Posterior vena cava (tissue), 2 donors: ENCODE data around the gene PROSER2. TPM values are rescaled to one million over a fixed set of nuclear protein-coding genes. Genes with fewer than 3 reads are reported as not detected.

Experiments
- DNase-seq: peaks from one replicate; pipeline ENCODE4 v3.0.0-alpha.2; 2020; ENCODE audit warnings: low spot score
- intact Hi-C, 2 donors: fragments of 100-400 bp; cut with DNase I; formaldehyde crosslinking; loops; one replicate each; pipeline versions ENCODE4 v1.14.1 to v1.14.2; 2022 to 2023
- long read RNA-seq, 2 donors: library from polyadenylated mRNA; unstranded; transcript quantifications; one replicate each; pipeline ENCODE4 v2.0.0, GENCODE V29; 2020 to 2021
- total RNA-seq, 2 donors: library from RNA; stranded (reverse); fragmentation: NEBNext Ultra II Directional; extraction: Animal tissue kit (Norgen Biotek cat#: 25700); gene quantifications; one replicate each; pipeline ENCODE4 v1.2.1, GENCODE V29; 2021
- donor health status: DM: yes; HTN: yes; CAD: no.
- donor health status: DM: yes; HTN: yes; CAD: no.

The PROSER2 gene, protein sequence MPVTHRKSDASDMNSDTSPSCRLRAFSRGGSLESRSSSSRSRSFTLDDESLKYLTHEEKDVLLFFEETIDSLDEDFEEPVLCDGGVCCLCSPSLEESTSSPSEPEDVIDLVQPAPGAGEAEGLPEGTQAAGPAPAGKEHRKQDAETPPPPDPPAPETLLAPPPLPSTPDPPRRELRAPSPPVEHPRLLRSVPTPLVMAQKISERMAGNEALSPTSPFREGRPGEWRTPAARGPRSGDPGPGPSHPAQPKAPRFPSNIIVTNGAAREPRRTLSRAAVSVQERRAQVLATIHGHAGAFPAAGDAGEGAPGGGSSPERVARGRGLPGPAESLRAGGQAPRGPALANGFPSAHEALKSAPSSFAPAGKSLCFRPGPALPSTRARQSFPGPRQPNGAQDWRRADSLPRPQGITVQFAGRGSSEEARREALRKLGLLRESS
- 1 to 10 TPM; 1.6 to 2.0 TPM for total RNA-seq
- long read RNA-seq, donor 1, partial matches to known transcripts: 0 of 1 reads
- long read RNA-seq, donor 1, other reads (novel, unspliced or antisense): 0 of 1 reads
- long read RNA-seq, donor 2: 0 reads

- DNase-seq: no peak
- intact Hi-C loops: no loop called here
These were observed at the start of gene PROSER2 for GRCh38 chr10:11823122-11823988. TSS of gene PROSER2 (plus strand) at chr10:11823356. CDS start at chr10:11852078, 28,722 bp downstream.

DNA sequence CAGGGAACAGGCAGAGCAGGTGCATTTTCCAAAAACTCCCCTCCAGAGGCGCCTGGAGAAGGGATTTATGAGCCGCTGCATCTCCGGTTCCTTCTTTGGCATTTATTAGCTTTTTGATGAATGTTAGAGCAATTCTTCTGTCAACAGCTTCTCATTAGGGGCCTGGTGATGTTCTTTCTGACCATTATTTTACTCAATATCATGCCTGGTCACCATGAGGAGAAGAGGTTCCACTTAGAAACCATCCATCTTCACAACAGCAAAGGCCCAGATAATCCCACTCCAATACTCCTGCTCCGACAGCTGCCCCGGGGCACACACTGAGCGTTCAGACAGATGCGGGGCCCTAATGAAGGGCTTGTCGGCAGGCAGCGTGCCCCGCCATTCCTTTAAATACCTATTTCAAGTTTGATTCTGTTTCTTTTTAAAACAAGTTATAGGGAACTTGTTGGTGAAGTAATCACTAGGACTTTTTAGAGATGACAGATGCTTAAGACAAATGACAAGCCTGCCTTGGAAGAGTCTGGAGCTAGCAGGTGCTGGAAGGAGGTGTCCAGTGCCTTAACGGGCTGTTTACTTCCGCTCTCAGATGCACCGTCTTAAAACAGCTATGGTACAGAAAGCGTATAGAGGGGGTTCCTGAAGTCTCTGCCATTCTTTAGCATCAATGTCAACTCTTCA, 49.3 kb upstream of the PROSER2 start:
- intact Hi-C loops: no loop called here

GRCh38 chr10:11775412-11775811, 47.7 kb upstream of the PROSER2 start:
- intact Hi-C loops: no loop called here
- no peak for DNase-seq

More for the DNA sequence above, 49.3 kb upstream of the PROSER2 start:
- DNase-seq: no peak

GRCh38 chr10:11776080-11776479, 47.1 kb upstream of the PROSER2 start:
- DNase-seq: no peak
- intact Hi-C loops: no loop called here

- intact Hi-C loops: loop anchor here in 1 of 2 donors (10.0 kb wide), 1 partner anchor 204 kb away; no protein-coding TSS in a partner anchor
- no peak for DNase-seq
These were observed 42.0 kb upstream of the PROSER2 start for GRCh38 chr10:11781114-11781513.

DNA sequence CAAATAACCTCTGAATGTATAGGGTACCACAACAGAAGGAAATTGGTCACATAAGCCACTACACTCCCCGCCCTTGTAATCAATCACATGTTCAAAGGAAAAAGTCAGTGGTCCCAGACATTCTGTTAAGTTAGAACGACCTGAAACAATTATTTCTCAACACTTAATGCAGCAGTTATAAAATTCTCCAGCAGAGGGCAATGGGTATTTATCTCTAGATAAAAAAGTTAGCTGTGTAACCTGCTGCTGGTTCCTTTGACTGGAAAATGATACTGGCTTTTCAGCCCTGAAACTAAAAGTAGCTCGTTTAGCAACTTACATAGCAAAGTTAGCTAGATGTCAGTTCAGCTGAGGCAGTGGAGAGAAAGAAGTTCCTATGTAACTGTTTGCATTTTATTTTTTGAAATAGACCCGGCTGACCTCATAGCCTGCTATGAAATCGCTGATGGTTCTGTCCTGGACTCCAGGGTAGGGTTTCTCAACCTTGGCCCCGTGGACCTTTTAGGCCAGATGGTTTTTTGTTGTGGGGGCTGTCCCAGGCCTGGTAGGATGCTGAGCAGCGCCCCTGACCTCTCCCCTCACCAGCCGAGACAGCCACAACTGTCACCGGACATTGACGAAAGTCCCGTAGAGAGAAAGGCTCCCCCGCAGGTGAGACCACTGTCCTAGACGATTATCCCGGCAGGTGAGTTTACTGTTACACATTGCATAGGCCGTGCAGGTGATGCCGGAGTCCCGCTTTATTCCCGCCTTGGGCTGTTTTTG, 40.2 kb upstream of the PROSER2 start:
- DNase-seq: no peak
- intact Hi-C loops: loop anchor here (1.0 to 10.0 kb wide), 2 partner anchors 28 to 202 kb away; no protein-coding TSS in a partner anchor

- DNase-seq: no peak
- intact Hi-C loops: loop anchor here in 1 of 2 donors (10.0 kb wide), 1 partner anchor 201 kb away; no protein-coding TSS in a partner anchor
These were observed 39.6 kb upstream of the PROSER2 start for GRCh38 chr10:11783558-11783865.

DNA sequence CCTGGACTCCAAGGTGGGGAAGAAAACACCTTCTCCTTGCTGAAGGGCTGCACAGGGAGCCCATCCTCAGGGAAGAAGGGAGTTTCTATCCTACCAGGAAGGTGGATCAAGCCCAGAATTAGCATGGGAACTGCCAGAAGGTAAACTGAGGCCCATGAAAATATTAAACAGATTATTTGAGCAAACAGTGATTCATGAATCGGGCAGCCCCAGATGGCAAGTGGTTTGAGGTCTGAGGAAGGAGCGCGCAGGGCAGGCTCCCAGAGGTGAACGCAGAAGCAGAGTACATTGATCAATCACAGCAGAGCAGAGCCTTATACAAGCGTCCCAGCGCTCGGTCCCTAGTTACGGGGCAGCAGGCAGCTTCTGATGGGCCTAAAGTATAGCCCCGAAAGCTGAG, 35.8 kb upstream of the PROSER2 start:
- DNase-seq: no peak
- intact Hi-C loops: loop anchor here in 1 of 2 donors (10.0 kb wide), 1 partner anchor 197 kb away; no protein-coding TSS in a partner anchor

DNA sequence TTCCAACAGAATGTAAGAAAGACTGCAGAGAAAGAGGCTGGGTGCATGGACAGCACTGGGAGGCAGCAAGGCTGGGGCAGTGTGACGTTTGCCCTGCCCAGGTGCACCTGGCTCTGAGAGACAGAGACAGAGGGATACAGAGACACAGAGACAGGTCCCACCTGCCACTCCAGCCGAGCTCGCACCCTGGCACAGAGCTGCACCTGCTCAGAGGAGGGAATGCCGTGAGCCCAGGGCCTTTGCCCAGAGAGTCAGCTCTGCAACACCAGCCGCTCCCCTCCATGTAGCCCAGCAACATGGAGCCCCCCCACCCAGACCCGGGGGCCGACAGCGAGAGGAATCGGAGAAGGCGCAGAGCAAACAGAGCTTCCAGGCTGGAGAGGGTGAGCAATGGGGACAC, 35.3 kb upstream of the PROSER2 start:
- intact Hi-C loops: loop anchor here in 1 of 2 donors (10.0 kb wide), 1 partner anchor 197 kb away; no protein-coding TSS in a partner anchor

GRCh38 chr10:11789306-11789705, 33.9 kb upstream of the PROSER2 start:
- intact Hi-C loops: loop anchor here in 1 of 2 donors (10.0 kb wide), 1 partner anchor 195 kb away; no protein-coding TSS in a partner anchor
- no peak for DNase-seq

More for the DNA sequence above, 35.3 kb upstream of the PROSER2 start:
- no peak for DNase-seq

GRCh38 chr10:11789956-11790355, 33.2 kb upstream of the PROSER2 start:
- DNase-seq: no peak
- intact Hi-C loops: loop anchor here in 1 of 2 donors (10.0 kb wide), 1 partner anchor 195 kb away; no protein-coding TSS in a partner anchor

- intact Hi-C loops: no loop called here
- no peak for DNase-seq
These were observed 29.2 kb upstream of the PROSER2 start for GRCh38 chr10:11793762-11794479.

DNA sequence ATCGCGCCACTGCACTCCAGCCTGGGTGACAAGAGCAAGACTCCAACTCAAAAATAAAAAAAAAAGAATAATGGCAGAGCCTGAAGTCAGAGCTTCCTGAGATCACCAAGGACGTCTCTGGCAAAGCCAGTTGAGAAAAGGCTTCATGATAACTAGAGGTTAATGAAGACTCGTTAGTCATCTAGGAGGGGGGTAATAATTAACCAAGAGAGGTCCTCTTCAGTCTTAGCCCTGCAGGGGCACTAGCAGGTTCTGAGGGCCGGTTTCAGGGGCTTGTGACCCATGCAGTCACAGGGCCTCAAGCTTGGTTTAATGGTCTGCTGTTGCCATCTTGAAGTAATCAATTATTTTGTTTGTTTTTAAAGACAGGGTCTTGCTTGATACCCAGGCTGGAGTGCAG, 28.6 kb upstream of the PROSER2 start:
- intact Hi-C loops: no loop called here
- no peak for DNase-seq

DNA sequence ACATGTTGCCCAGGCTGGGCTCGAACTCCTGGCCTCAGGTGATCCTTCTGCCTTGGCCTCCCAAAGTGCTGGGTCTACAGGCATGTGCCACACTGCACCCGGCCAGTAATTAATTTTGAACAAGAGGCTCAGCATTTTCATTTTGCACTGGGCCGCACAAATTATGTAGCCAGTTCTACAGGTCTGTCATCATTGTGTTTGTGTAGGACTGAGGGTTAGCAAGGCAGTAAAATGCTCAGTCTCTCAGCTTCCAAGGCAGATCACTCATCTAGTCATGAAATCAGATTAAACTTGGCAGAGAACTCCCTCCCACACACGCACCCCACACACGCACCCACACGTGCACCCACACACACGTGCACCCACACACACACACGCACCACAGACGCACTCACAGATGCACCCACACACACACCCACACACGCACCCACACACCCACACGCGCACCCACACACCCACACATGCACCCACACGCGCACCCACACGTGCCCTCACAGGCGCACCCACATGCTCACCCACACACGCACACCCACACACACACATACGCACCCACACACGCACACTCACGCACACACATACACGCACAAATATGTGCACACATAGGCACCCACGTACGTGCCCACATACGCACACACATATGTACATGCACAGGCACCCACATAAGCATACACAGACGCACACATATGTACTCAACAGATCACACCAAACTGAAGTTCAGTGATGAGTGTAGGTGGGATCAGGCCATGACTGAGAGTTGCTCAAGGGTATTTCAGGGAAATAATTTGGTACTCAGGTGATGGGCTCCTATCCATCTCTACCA, 27.8 kb upstream of the PROSER2 start:
- intact Hi-C loops: no loop called here
- no peak for DNase-seq

GRCh38 chr10:11796474-11796873, 26.7 kb upstream of the PROSER2 start:
- intact Hi-C loops: no loop called here
- DNase-seq: no peak

DNA sequence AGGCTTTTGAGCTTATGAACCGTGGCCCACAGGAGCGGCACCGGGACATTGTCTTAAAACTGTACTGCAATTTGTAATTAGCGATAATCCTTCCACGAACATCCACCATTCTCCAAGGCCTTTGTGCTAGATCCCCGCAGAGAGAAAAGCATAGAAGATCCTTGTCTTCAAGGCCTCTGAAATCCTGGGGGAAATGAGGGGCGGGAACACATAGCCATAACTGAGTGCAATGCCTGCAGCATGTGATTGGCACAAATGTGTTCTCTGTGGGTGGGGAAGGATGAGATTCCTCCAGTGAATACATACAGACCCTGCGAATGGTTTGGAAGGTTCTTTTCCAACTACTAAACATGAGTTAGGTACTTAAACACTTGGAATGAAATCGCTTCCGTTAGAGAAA, 25.9 kb upstream of the PROSER2 start:
- intact Hi-C loops: no loop called here
- DNase-seq: no peak
